GM23338 (cell line): Measurements from ENCODE around the gene PHTF2. TPM values are rescaled to one million over a fixed set of nuclear protein-coding genes. Genes with fewer than 3 reads are reported as not detected.

Experiments used
- ATAC-seq: fragments of 200-7000 bp; cut with Tn5 transposase; 3 replicates; pipeline ENCODE4 v1.9.1; 2020
- DNase-seq: peaks from one replicate; pipeline ENCODE4 v3.0.0-alpha.2; 2015; ENCODE audit warnings: low spot score
- H2AFZ ChIP-seq: fragments of 200-600 bp; sonication (generic); 2 replicates; pipeline ENCODE4 v1.8.0; 2016; ENCODE audit warnings: antibody characterized with exemption, mild to moderate bottlenecking, moderate library complexity
- H3F3A ChIP-seq: fragments of 200-600 bp; sonication (generic); replicated peaks from 2 replicates; pipeline ENCODE4 v1.8.0; 2017; ENCODE audit warnings: antibody characterized with exemption, mixed run types, low read depth
- H3K27ac ChIP-seq: fragments of 200-600 bp; sonication (generic); 2 replicates; pipeline ENCODE4 v1.6.1; 2016; ENCODE audit warnings: low read depth
- H3K27me3 ChIP-seq: fragments of 200-600 bp; sonication (generic); 2 replicates; pipeline ENCODE4 v1.8.0; 2016; ENCODE audit warnings: mild to moderate bottlenecking, mixed run types, moderate library complexity; ENCODE audit not compliant: insufficient read depth
- H3K36me3 ChIP-seq: fragments of 200-600 bp; sonication (generic); 2 replicates; pipeline ENCODE4 v1.8.0; 2016; ENCODE audit warnings: mild to moderate bottlenecking; ENCODE audit not compliant: insufficient read depth
- H3K4me1 ChIP-seq: fragments of 200-600 bp; sonication (generic); 2 replicates; pipeline ENCODE4 v1.8.0; 2016; ENCODE audit warnings: mild to moderate bottlenecking, moderate library complexity; ENCODE audit not compliant: insufficient read depth
- H3K4me2 ChIP-seq: fragments of 200-600 bp; sonication (generic); 2 replicates; pipeline ENCODE4 v1.7.1; 2017; ENCODE audit warnings: mixed run types
- H3K4me3 ChIP-seq: fragments of 200-600 bp; sonication (generic); 2 replicates; pipeline ENCODE4 v1.6.1; 2016; ENCODE audit warnings: mixed run types
- H3K79me2 ChIP-seq: fragments of 200-600 bp; sonication (generic); replicated peaks from 2 replicates; pipeline ENCODE4 v1.8.0; 2017; ENCODE audit warnings: mild to moderate bottlenecking; ENCODE audit not compliant: insufficient read depth
- H3K9me2 ChIP-seq: fragments of 200-600 bp; sonication (generic); 2 replicates; pipeline ENCODE4 v1.8.0; 2017; ENCODE audit not compliant: insufficient read depth
- H4K20me1 ChIP-seq: fragments of 200-600 bp; sonication (generic); replicated peaks from 2 replicates; pipeline ENCODE4 v1.8.0; 2017; ENCODE audit warnings: mild to moderate bottlenecking; ENCODE audit not compliant: insufficient read depth
- H3K27ac Mint-ChIP-seq: 2 replicates; pipeline ENCODE4 v1.8.0; 2020; ENCODE audit warnings: inconsistent platforms, mild to moderate bottlenecking, moderate library complexity, mixed read lengths
- H3K27me3 Mint-ChIP-seq: 3 replicates; pipeline ENCODE4 v1.8.0; 2022; ENCODE audit warnings: low read depth, mild to moderate bottlenecking, moderate library complexity, mixed read lengths, inconsistent platforms; ENCODE audit not compliant: insufficient read depth, poor library complexity
- H3K36me3 Mint-ChIP-seq: 3 replicates; pipeline ENCODE4 v1.8.0; 2021; ENCODE audit warnings: low read depth, mild to moderate bottlenecking, inconsistent platforms, moderate library complexity, mixed read lengths
- H3K4me1 Mint-ChIP-seq: 3 replicates; pipeline ENCODE4 v1.8.0; 2020; ENCODE audit warnings: mild to moderate bottlenecking, inconsistent platforms, mixed read lengths
- H3K4me3 Mint-ChIP-seq: 3 replicates; pipeline ENCODE4 v1.8.0; 2021; ENCODE audit warnings: moderate library complexity, mild to moderate bottlenecking, inconsistent platforms, mixed read lengths
- H3K9me3 Mint-ChIP-seq: 3 replicates; pipeline ENCODE4 v1.8.0; 2020; ENCODE audit warnings: moderate library complexity, mild to moderate bottlenecking, inconsistent platforms, mixed read lengths
- CREB1 ChIP-seq: fragments of 250-450 bp; sonication (Bioruptor Pico); IDR thresholded peaks from 2 replicates; pipeline ENCODE4 v1.5.0; 2020; ENCODE audit warnings: low read depth, mild to moderate bottlenecking, moderate library complexity
- CTCF ChIP-seq, 2 experiments: fragments of 200-600 bp in 1 of 2; sonication (generic) in 1 of 2; conservative IDR thresholded peaks; 2 replicates each; pipeline versions ENCODE4 v1.5.1 to v1.6.1; 2016 to 2017; ENCODE audit warnings: antibody characterized with exemption in 2 of 2, low read depth in 2 of 2, mild to moderate bottlenecking in 2 of 2, moderate library complexity in 1 of 2
- ETS1 ChIP-seq: IDR thresholded peaks from 2 replicates; pipeline ENCODE4 v1.6.1; 2016; ENCODE audit warnings: antibody characterized with exemption
- EZH2 ChIP-seq: fragments of 200-600 bp; sonication (generic); IDR thresholded peaks from one replicate; pipeline ENCODE4 v1.8.0; 2017; ENCODE audit warnings: antibody characterized with exemption, mild to moderate bottlenecking, low read depth; ENCODE audit not compliant: unreplicated experiment
- EZH2phosphoT487 ChIP-seq: fragments of 200-600 bp; sonication (generic); IDR thresholded peaks from one replicate; pipeline ENCODE4 v1.8.1; 2018; ENCODE audit warnings: antibody characterized with exemption; ENCODE audit not compliant: unreplicated experiment
- JUNB ChIP-seq: IDR thresholded peaks from one replicate; pipeline ENCODE4 v1.6.1; 2016; ENCODE audit warnings: antibody characterized with exemption; ENCODE audit not compliant: unreplicated experiment
- NANOG ChIP-seq: IDR thresholded peaks from 2 replicates; pipeline ENCODE4 v1.6.1; 2016; ENCODE audit warnings: antibody characterized with exemption, borderline replicate concordance
- POLR2AphosphoS5 ChIP-seq: IDR thresholded peaks from 2 replicates; pipeline ENCODE4 v1.6.1; 2016; ENCODE audit warnings: antibody characterized with exemption, low read depth
- REST ChIP-seq: IDR thresholded peaks from one replicate; pipeline ENCODE4 v1.6.1; 2018; ENCODE audit warnings: antibody characterized with exemption; ENCODE audit not compliant: unreplicated experiment
- STAT1 ChIP-seq: IDR thresholded peaks from one replicate; pipeline ENCODE4 v1.6.1; 2016; ENCODE audit warnings: antibody characterized with exemption; ENCODE audit not compliant: unreplicated experiment
- ZNF114 ChIP-seq: fragments of 250-450 bp; sonication (Bioruptor Pico); IDR thresholded peaks from 2 replicates; pipeline ENCODE4 v1.5.0; 2020; ENCODE audit warnings: mild to moderate bottlenecking, moderate library complexity
- ZNF331 ChIP-seq: fragments of 250-450 bp; sonication (Bioruptor Pico); IDR thresholded peaks from 2 replicates; pipeline ENCODE4 v1.5.0; 2020; ENCODE audit warnings: low read depth, mild to moderate bottlenecking, moderate library complexity
- ZNF462 ChIP-seq: fragments of 250-450 bp; sonication (Bioruptor Pico); IDR thresholded peaks from 2 replicates; pipeline ENCODE4 v1.5.0; 2020; ENCODE audit warnings: mild to moderate bottlenecking, moderate library complexity
- polyA plus RNA-seq: library from polyadenylated mRNA; unstranded; fragments of >200 nt; fragmentation: Nextera tagmentation; extraction: Ambion mirVana; gene quantifications from 2 replicates; pipeline ENCODE4 v1.2.1, GENCODE V29; 2016
- total RNA-seq: library from RNA; depleted of rRNA; stranded (reverse); fragments of >200 nt; shearing (Covaris generic); gene quantifications from 2 replicates; pipeline ENCODE4 v1.2.3, GENCODE V29; 2014

The PHTF2 gene
- total and polyA plus RNA-seq, 2 experiments from 2014 or later: 14.6 to 24.1 TPM

GRCh38 chr7:77788327-77788902 is 10.2 kb upstream of the PHTF2 start:
- Histone ChIP-seq H3K4me1 (peaks cover 12% of the 10 kb centered on the region), H3K36me3 (no peaks in the 10 kb centered on the region), H3K4me3 (no peak overlapping the region), H4K20me1 (no peaks in the 10 kb centered on the region), H3K27me3 (no peaks in the 10 kb centered on the region), H3K9me2 (no peaks in the 10 kb centered on the region), H2AFZ (no peak overlapping the region), H3F3A (no peaks in the 10 kb centered on the region), H3K27ac (no peak overlapping the region), H3K79me2 (peaks cover 3% of the 10 kb centered on the region), H3K4me2 (no peak overlapping the region)
- Mint-ChIP-seq H3K4me1 (peaks cover 5% of the 10 kb centered on the region; the same call in 2 of the 3 replicates), H3K27ac (no peak overlapping the region), H3K9me3 (peaks cover 22% of the 10 kb centered on the region), H3K36me3 (peaks cover 29% of the 10 kb centered on the region), H3K4me3 (no peak overlapping the region), H3K27me3 (peaks cover 7% of the 10 kb centered on the region)
- DNase-seq (no peak), ATAC-seq (no peak)
- no peak for TF ChIP-seq NANOG
- TF ChIP-seq POLR2AphosphoS5: no peak
- no peak for TF ChIP-seq EZH2
- no peak for TF ChIP-seq ZNF331
- no peak for TF ChIP-seq ETS1
- no peak for TF ChIP-seq REST
- TF ChIP-seq CREB1 (CRISPR knock-in tag): no peak
- no peak for TF ChIP-seq ZNF462 (CRISPR knock-in tag)
- TF ChIP-seq STAT1: no peak
- no peak for TF ChIP-seq JUNB
- no peak for TF ChIP-seq CTCF (conservative IDR thresholded peaks at IDR 0.05; ENCODE audit: low read depth in 2 of 2)
- TF ChIP-seq ZNF114 (CRISPR knock-in tag): no peak
- TF ChIP-seq EZH2phosphoT487: no peak
